Neural cell (in vitro differentiated cells): Measurements from ENCODE around the gene FOXO3. TPM values are rescaled to one million over a fixed set of nuclear protein-coding genes. Genes with fewer than 3 reads are reported as not detected.

ENCODE experiments used
- H2AFZ ChIP-seq: fragments of 200-600, 300-800 bp; sonication (generic), shearing (Covaris generic); 2 replicates; pipeline ENCODE4 v1.6.0; 2014; ENCODE audit warnings: low read depth, mild to moderate bottlenecking, antibody characterized with exemption, low read length, moderate library complexity
- H3F3A ChIP-seq: fragments of 200-600 bp; shearing (Covaris generic); 2 replicates; pipeline ENCODE4 v1.6.1; 2016; ENCODE audit warnings: mild to moderate bottlenecking, moderate library complexity, mixed read lengths, antibody characterized with exemption, low read length; ENCODE audit not compliant: insufficient read depth, poor library complexity, severe bottlenecking
- H3K27ac ChIP-seq: fragments of 200-600, 300-800 bp; sonication (generic), shearing (Covaris generic); 2 replicates; pipeline ENCODE4 v1.5.1; 2014; ENCODE audit warnings: mild to moderate bottlenecking, low read length, moderate library complexity
- H3K27me3 ChIP-seq: fragments of 300-800, 200-600 bp; sonication (generic), shearing (Covaris generic); 2 replicates; pipeline ENCODE4 v1.6.0; 2014; ENCODE audit warnings: mild to moderate bottlenecking, low read depth, low read length, moderate library complexity; ENCODE audit not compliant: insufficient read depth
- H3K36me3 ChIP-seq: fragments of 300-800, 200-600 bp; sonication (generic), shearing (Covaris generic); 2 replicates; pipeline ENCODE4 v1.5.1; 2014; ENCODE audit warnings: mild to moderate bottlenecking, antibody characterized with exemption, low read length, moderate library complexity; ENCODE audit not compliant: insufficient read depth
- H3K4me2 ChIP-seq: fragments of 300-800, 200-600 bp; sonication (generic), shearing (Covaris generic); 2 replicates; pipeline ENCODE4 v1.6.0; 2014; ENCODE audit warnings: mild to moderate bottlenecking, low read length
- H3K4me3 ChIP-seq: fragments of 300-800, 200-600 bp; sonication (generic), shearing (Covaris generic); 2 replicates; pipeline ENCODE4 v1.5.1; 2014; ENCODE audit warnings: mild to moderate bottlenecking, low read length, moderate library complexity
- H3K79me2 ChIP-seq: fragments of 200-600 bp; shearing (Covaris generic); replicated peaks from 2 replicates; pipeline ENCODE4 v1.6.0; 2014; ENCODE audit warnings: mild to moderate bottlenecking, low read length, moderate library complexity; ENCODE audit not compliant: insufficient read depth
- H3K9ac ChIP-seq: fragments of 300-800, 200-600 bp; sonication (generic), shearing (Covaris generic); 2 replicates; pipeline ENCODE4 v1.6.1; 2016; ENCODE audit warnings: mild to moderate bottlenecking, low read length, mixed read lengths
- H3K9me2 ChIP-seq: fragments of 200-600 bp; shearing (Covaris generic); 2 replicates; pipeline ENCODE4 v1.6.1; 2016; ENCODE audit warnings: mild to moderate bottlenecking, low read length, mixed read lengths; ENCODE audit not compliant: insufficient read depth
- H3K9me3 ChIP-seq: fragments of 200-600, 300-800 bp; sonication (generic), shearing (Covaris generic); 2 replicates; pipeline ENCODE4 v1.6.1; 2016; ENCODE audit warnings: mild to moderate bottlenecking, mixed run types, low read length, moderate library complexity, mixed read lengths
- H4K20me1 ChIP-seq: fragments of 200-600 bp; shearing (Covaris generic); 2 replicates; pipeline ENCODE4 v1.6.1; 2016; ENCODE audit warnings: mild to moderate bottlenecking, mixed run types; ENCODE audit not compliant: insufficient read depth
- CTCF ChIP-seq: fragments of 450-650 bp; IDR thresholded peaks from 2 replicates; pipeline ENCODE4 v1.5.1; 2014; ENCODE audit warnings: antibody characterized with exemption, mild to moderate bottlenecking, moderate library complexity; ENCODE audit not compliant: poor library complexity, severe bottlenecking
- EP300 ChIP-seq: fragments of 450-650 bp; conservative IDR thresholded peaks from 2 replicates; pipeline ENCODE4 v1.6.1; 2014; ENCODE audit warnings: antibody characterized with exemption, mild to moderate bottlenecking, moderate library complexity; ENCODE audit not compliant: poor library complexity, severe bottlenecking
- EZH2 ChIP-seq: fragments of 200-600, 300-800 bp; shearing (Covaris generic), sonication (generic); IDR thresholded peaks from 2 replicates; pipeline ENCODE4 v1.6.1; 2014; ENCODE audit warnings: antibody characterized with exemption, low read length, borderline replicate concordance, mild to moderate bottlenecking; ENCODE audit not compliant: insufficient read depth, poor library complexity, severe bottlenecking
- MXI1 ChIP-seq: fragments of 450-650 bp; conservative IDR thresholded peaks from 2 replicates; pipeline ENCODE4 v1.6.1; 2014; ENCODE audit warnings: antibody characterized with exemption, mild to moderate bottlenecking; ENCODE audit not compliant: poor library complexity, severe bottlenecking
- POLR2AphosphoS5 ChIP-seq: IDR thresholded peaks from 2 replicates; pipeline ENCODE4 v1.6.1; 2012
- RAD21 ChIP-seq: fragments of 450-650 bp; conservative IDR thresholded peaks from 2 replicates; pipeline ENCODE4 v1.6.1; 2014; ENCODE audit warnings: antibody characterized with exemption, mild to moderate bottlenecking, moderate library complexity
- REST ChIP-seq: IDR thresholded peaks from 2 replicates; pipeline ENCODE4 v1.6.1; 2012; ENCODE audit warnings: borderline replicate concordance
- TAF1 ChIP-seq: IDR thresholded peaks from 2 replicates; pipeline ENCODE4 v1.6.1; 2012; ENCODE audit warnings: low read depth
- polyA plus RNA-seq: library from polyadenylated mRNA; depleted of rRNA; stranded (reverse); fragments of >200 nt; gene quantifications from 2 replicates; pipeline ENCODE4 v1.2.3, GENCODE V29; 2014

The FOXO3 gene
- polyA plus RNA-seq, 1 donor from 2014 or later, result 21.3 TPM

- Histone ChIP-seq H3K79me2 (peaks cover 25% of the 10 kb centered on the region), H3F3A (no peaks in the 10 kb centered on the region), H3K36me3 (no peaks in the 10 kb centered on the region), H2AFZ (no peak overlapping the region), H3K4me2 (no peak overlapping the region), H3K4me3 (no peak overlapping the region), H4K20me1 (no peaks in the 10 kb centered on the region), H3K9me3 (no peaks in the 10 kb centered on the region), H3K9ac (no peak overlapping the region), H3K27ac (no peak overlapping the region), H3K27me3 (no peaks in the 10 kb centered on the region), H3K9me2 (no peaks in the 10 kb centered on the region)
- no peak for TF ChIP-seq MXI1
- TF ChIP-seq TAF1, result no peak
Observed at GRCh38 chr6:108594151-108594550, 33.4 kb downstream of the FOXO3 start.

GRCh38 chr6:108594640-108595039 lies 33.9 kb downstream of the FOXO3 start:
- no peaks in the 10 kb centered on the region for H3K36me3 ChIP-seq
- no peak overlapping the region for H3K4me2 ChIP-seq
- no peaks in the 10 kb centered on the region for H3K9me3 ChIP-seq
- no peak overlapping the region for H3K27ac ChIP-seq
- no peak overlapping the region for H3K4me3 ChIP-seq
- H3K79me2 ChIP-seq, result peaks cover 25% of the 10 kb centered on the region
- no peak overlapping the region for H2AFZ ChIP-seq
- no peak overlapping the region for H3K9ac ChIP-seq
- TF ChIP-seq MXI1 (no peak), EZH2 (no peak)
- no peaks in the 10 kb centered on the region for H3K9me2 ChIP-seq
- no peaks in the 10 kb centered on the region for H3K27me3 ChIP-seq
- no peaks in the 10 kb centered on the region for H3F3A ChIP-seq
- H4K20me1 ChIP-seq, result no peaks in the 10 kb centered on the region

- TF ChIP-seq EP300 (no peak), MXI1 (no peak), REST (no peak), POLR2AphosphoS5 (no peak), CTCF (no peak), TAF1 (no peak), RAD21 (no peak)
- Histone ChIP-seq H3K9me3 (no peaks in the 10 kb centered on the region), H3K9ac (no peak overlapping the region), H3K4me2 (no peak overlapping the region), H2AFZ (no peak overlapping the region), H3K27ac (no peak overlapping the region), H4K20me1 (no peaks in the 10 kb centered on the region), H3K79me2 (peaks cover 22% of the 10 kb centered on the region), H3F3A (no peaks in the 10 kb centered on the region), H3K9me2 (no peaks in the 10 kb centered on the region), H3K4me3 (no peak overlapping the region), H3K36me3 (no peaks in the 10 kb centered on the region), H3K27me3 (no peaks in the 10 kb centered on the region)
Observed at GRCh38 chr6:108596956-108597355, 36.2 kb downstream of the FOXO3 start.
